GM10266 (cell line): ENCODE measurements around the gene ELL3.
"Not testable (repeated sequence)": the region's sequence is repeated elsewhere in the genome, so short reads cannot be mapped to it uniquely, and the experiment has no call there.

Experiments
- DNase-seq: peaks from one replicate; pipeline ENCODE4 v3.0.0; 2012; ENCODE audit errors: extremely low spot score
- CTCF ChIP-seq: IDR thresholded peaks from 2 replicates; pipeline ENCODE4 v1.5.1; 2012; ENCODE audit warnings: mild to moderate bottlenecking, low read depth; ENCODE audit not compliant: control insufficient read depth, insufficient read depth; ENCODE audit errors: missing control alignments

The ELL3 gene

GRCh38 chr15:43776718-43777266, at the start of gene ELL3:
TSS of gene ELL3 (minus strand) at chr15:43776966. CDS start at chr15:43776901, 65 bp downstream.
- TF ChIP-seq CTCF = peak; percentile 5

GRCh38 chr15:43826029-43826507, 49.3 kb upstream of the ELL3 start:
- no peak for DNase-seq
- TF ChIP-seq CTCF = no peak

More at GRCh38 chr15:43776718-43777266, at the start of gene ELL3:
- peak; percentile 55 for DNase-seq

- not testable (repeated sequence) for DNase-seq
Observed at GRCh38 chr15:43825305-43825704, 48.5 kb upstream of the ELL3 start.

- no peak for TF ChIP-seq CTCF
- peak; percentile 90 for DNase-seq
Observed at GRCh38 chr15:43824302-43825246, 47.8 kb upstream of the ELL3 start, which contains the start of gene MFAP1. TSS of gene MFAP1 (minus strand) at chr15:43824690. CDS start at chr15:43824569, 121 bp downstream.

- no peak for DNase-seq
- TF ChIP-seq CTCF = no peak
Observed at GRCh38 chr15:43821505-43821904, 44.7 kb upstream of the ELL3 start.

- DNase-seq = not testable (repeated sequence)
Observed at GRCh38 chr15:43815064-43815463, 38.3 kb upstream of the ELL3 start.

GRCh38 chr15:43808960-43809678, 32.4 kb upstream of the ELL3 start:
- DNase-seq = no peak
- no peak for TF ChIP-seq CTCF
